Chondrocyte (in vitro differentiated cells): ENCODE data around the gene NDUFS6. TPM values are rescaled to one million over a fixed set of nuclear protein-coding genes. Genes with fewer than 3 reads are reported as not detected.

Experiments
- DNase-seq: peaks from one replicate; pipeline ENCODE4 v3.0.0; 2021; ENCODE audit warnings: mixed read lengths, low spot score
- H3K27ac Mint-ChIP-seq: one replicate; pipeline ENCODE4 v1.8.0; 2021; ENCODE audit warnings: mild to moderate bottlenecking, moderate library complexity, mixed read lengths; ENCODE audit not compliant: unreplicated experiment
- H3K27me3 Mint-ChIP-seq: 2 replicates; pipeline ENCODE4 v1.8.0; 2021; ENCODE audit warnings: low read depth, mixed read lengths
- H3K36me3 Mint-ChIP-seq: 2 replicates; pipeline ENCODE4 v1.8.0; 2021; ENCODE audit warnings: low read depth, mixed read lengths
- H3K4me1 Mint-ChIP-seq: 2 replicates; pipeline ENCODE4 v1.8.0; 2021; ENCODE audit warnings: low read depth, mild to moderate bottlenecking, mixed read lengths
- H3K4me3 Mint-ChIP-seq: one replicate; pipeline ENCODE4 v1.8.0; 2021; ENCODE audit warnings: mild to moderate bottlenecking, moderate library complexity, mixed read lengths; ENCODE audit not compliant: unreplicated experiment
- H3K9me3 Mint-ChIP-seq: 2 replicates; pipeline ENCODE4 v1.8.0; 2021; ENCODE audit warnings: low read depth, mixed read lengths
- total RNA-seq: library from RNA; stranded (reverse); gene quantifications from 3 replicates; pipeline ENCODE4 v1.2.1, GENCODE V29; 2021
- TF ChIP-seq, protein P1 (sequence below): fragments of 200-600 bp; sonication (generic); IDR thresholded peaks from 2 replicates; pipeline ENCODE4 v1.5.0; 2021; ENCODE audit warnings: antibody characterized with exemption, mild to moderate bottlenecking, moderate library complexity

The NDUFS6 gene
- total RNA-seq, 1 donor from 2014 or later = 25.7 TPM

DNA sequence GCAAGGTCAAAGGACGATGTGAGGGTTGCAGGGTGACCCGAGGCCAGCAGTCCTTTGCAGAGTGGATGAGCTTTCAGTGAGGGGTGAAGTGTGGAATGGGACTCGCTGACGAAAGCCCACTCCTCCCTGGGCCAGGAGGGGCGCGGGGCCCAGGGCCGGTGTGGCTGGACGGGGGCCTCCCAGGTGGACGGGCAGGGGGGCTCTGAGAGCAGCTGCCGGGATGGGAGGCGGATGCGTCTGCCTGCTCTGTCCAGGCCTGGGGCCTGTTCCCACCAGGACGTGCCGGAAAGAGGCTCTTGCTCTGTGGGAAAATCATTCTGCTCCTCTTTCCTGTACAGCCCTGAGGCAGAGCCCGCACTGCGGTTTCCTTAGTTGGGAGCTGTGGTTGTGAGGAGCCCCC lies 57.2 kb downstream of the NDUFS6 start:
- H3K9me3 Mint-ChIP-seq = no peaks in the 10 kb centered on the region
- H3K36me3 Mint-ChIP-seq = no peaks in the 10 kb centered on the region
- H3K4me1 Mint-ChIP-seq = no peaks in the 10 kb centered on the region
- H3K4me3 Mint-ChIP-seq = no peak overlapping the region
- peaks cover 29% of the 10 kb centered on the region for H3K27me3 Mint-ChIP-seq
- TF ChIP-seq, protein P1, sequence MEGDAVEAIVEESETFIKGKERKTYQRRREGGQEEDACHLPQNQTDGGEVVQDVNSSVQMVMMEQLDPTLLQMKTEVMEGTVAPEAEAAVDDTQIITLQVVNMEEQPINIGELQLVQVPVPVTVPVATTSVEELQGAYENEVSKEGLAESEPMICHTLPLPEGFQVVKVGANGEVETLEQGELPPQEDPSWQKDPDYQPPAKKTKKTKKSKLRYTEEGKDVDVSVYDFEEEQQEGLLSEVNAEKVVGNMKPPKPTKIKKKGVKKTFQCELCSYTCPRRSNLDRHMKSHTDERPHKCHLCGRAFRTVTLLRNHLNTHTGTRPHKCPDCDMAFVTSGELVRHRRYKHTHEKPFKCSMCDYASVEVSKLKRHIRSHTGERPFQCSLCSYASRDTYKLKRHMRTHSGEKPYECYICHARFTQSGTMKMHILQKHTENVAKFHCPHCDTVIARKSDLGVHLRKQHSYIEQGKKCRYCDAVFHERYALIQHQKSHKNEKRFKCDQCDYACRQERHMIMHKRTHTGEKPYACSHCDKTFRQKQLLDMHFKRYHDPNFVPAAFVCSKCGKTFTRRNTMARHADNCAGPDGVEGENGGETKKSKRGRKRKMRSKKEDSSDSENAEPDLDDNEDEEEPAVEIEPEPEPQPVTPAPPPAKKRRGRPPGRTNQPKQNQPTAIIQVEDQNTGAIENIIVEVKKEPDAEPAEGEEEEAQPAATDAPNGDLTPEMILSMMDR = no peak
- no peak overlapping the region for H3K27ac Mint-ChIP-seq
- no peak for DNase-seq

DNA sequence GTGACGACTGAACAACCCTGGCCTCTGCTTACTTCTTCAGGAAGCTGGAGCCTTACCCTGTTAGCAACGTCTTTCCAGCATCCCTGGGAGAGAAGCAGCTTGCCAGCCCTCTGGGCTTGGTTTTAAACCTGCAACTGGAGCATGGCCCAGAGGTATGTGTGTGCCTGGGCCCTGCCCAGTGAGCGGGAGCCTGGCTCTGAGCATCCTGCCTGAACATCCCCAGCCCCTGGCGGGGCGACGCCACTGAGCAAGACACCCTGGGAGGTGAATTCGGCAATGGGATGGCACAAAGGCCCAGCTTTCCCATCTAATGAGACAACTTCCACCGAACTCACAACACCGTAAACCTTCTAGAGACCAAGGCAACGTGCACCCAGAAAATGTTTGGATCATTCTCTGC lies 57.9 kb downstream of the NDUFS6 start:
- H3K4me1 Mint-ChIP-seq = no peaks in the 10 kb centered on the region

DNA sequence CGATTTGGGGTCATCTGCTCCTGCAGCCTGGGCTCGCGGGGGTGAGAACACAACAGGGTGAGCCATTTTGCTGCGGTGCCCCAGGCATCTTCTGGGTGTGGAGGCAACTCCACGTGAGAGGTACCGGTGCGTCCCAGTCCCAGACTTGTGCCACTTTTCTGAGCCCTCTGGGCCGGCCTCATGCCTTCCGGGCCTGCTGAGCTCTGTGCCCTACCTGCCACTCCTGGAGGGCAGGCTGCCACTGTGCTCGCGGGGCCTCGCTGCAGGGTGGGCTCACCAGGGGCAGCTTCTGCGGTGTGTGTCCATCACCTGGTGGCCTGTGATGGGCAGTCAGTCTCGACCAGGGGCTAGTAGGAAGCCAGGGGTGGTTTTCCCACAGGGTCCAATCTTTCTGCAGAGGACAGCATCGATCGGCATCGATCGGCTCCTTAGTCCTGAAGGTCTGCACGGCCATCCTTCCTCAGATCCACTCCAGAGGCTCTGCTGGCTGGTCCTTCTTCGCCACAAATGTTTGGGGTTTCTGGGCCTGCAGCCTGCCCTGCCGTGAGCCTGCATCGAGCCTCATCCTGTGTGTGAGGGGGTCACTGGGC lies 58.9 kb downstream of the NDUFS6 start:
- H3K4me1 Mint-ChIP-seq = no peaks in the 10 kb centered on the region
- TF ChIP-seq, protein P1 = no peak
- H3K27ac Mint-ChIP-seq = no peak overlapping the region
- no peak overlapping the region for H3K4me3 Mint-ChIP-seq
- peaks cover 30% of the 10 kb centered on the region for H3K27me3 Mint-ChIP-seq
- no peaks in the 10 kb centered on the region for H3K9me3 Mint-ChIP-seq
- H3K36me3 Mint-ChIP-seq = no peaks in the 10 kb centered on the region
- DNase-seq = no peak

More for the DNA sequence above, 57.9 kb downstream of the NDUFS6 start:
- Mint-ChIP-seq H3K9me3 (no peaks in the 10 kb centered on the region), H3K27me3 (peaks cover 27% of the 10 kb centered on the region), H3K27ac (no peak overlapping the region), H3K36me3 (no peaks in the 10 kb centered on the region), H3K4me3 (no peak overlapping the region)
- TF ChIP-seq, protein P1 = no peak
- DNase-seq = no peak

DNA sequence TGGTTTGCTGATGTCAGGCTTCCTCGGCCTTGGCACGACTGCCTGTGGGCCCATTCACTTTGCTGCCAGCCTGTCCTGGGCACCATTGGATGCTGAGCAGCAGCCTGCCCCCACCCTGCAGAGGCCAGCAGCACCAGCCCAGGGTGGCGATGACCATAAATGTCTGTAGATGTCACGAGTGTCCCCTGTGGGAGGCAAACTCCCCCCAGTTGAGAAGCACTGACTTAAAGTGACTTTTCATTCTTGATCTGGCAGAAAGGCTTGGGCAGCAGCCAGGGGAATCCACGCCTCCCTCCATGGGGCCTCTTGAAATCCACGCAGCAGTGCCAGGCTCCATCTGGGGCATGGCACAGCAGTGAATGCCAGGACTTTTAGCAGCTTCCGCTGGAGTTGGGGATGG lies 59.7 kb downstream of the NDUFS6 start:
- Mint-ChIP-seq H3K4me3 (no peak overlapping the region), H3K36me3 (no peaks in the 10 kb centered on the region), H3K9me3 (no peaks in the 10 kb centered on the region), H3K27me3 (peaks cover 35% of the 10 kb centered on the region), H3K4me1 (no peaks in the 10 kb centered on the region), H3K27ac (no peak overlapping the region)
- no peak for DNase-seq
- TF ChIP-seq, protein P1 = no peak

DNA sequence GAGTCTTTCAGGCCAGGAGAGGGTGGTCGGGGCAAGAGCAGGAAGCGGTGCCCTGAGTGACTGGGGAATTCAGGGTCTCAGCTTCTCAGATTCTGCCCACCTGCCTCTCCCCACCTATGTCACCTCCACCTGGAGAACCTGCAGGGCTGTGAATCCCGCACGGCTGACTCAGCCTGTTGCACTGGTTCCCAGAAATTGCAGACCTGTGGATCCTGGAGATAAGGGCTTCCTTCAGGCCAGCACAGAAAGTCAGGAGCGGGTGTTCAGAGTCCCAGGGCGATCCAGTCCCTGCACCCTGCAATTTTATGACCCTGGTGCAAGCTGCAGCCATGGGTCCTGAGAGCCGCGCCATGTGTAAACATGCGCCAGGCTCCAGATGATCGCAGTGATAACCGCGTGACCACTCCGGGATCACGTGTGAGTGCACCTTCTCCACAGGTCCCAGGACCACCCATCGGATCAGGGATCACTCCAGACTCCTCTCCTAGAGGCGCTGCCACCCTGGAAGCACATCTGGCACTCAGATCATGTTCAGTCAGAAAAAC lies 63.8 kb downstream of the NDUFS6 start:
- Mint-ChIP-seq H3K27me3 (peaks cover 54% of the 10 kb centered on the region), H3K4me3 (no peak overlapping the region), H3K9me3 (no peaks in the 10 kb centered on the region), H3K27ac (no peak overlapping the region), H3K36me3 (no peaks in the 10 kb centered on the region), H3K4me1 (no peaks in the 10 kb centered on the region)
- TF ChIP-seq, protein P1 = no peak
- no peak for DNase-seq
